H9 (cell line): ENCODE measurements around the gene TMEM235. TPM values are rescaled to one million over a fixed set of nuclear protein-coding genes. Genes with fewer than 3 reads are reported as not detected.
A peak's percentile ranks its signal among the peaks of the same experiment; 100 is the strongest.

Experiments used
- DNase-seq: peaks from one replicate; pipeline ENCODE4 v3.0.0-alpha.2; 2017
- H2AFZ ChIP-seq: one replicate; pipeline ENCODE4 v1.6.1; 2013; ENCODE audit warnings: mild to moderate bottlenecking, low read length, control low read depth, moderate library complexity
- H2AK5ac ChIP-seq: 2 replicates; pipeline ENCODE4 v1.6.1; 2013; ENCODE audit warnings: low read length, control low read depth, mixed read lengths; ENCODE audit not compliant: insufficient read length
- H2BK120ac ChIP-seq: one replicate; pipeline ENCODE4 v1.6.1; 2013; ENCODE audit warnings: low read depth, mild to moderate bottlenecking, low read length, control low read depth, inconsistent platforms; ENCODE audit not compliant: poor library complexity, severe bottlenecking
- H2BK12ac ChIP-seq: 2 replicates; pipeline ENCODE4 v1.6.1; 2013; ENCODE audit warnings: low read length, control low read depth, mixed read lengths, low read depth; ENCODE audit not compliant: insufficient read length
- H2BK15ac ChIP-seq: 2 replicates; pipeline ENCODE4 v1.6.1; 2013; ENCODE audit warnings: low read depth, low read length, control low read depth
- H2BK20ac ChIP-seq: one replicate; pipeline ENCODE4 v1.6.1; 2013; ENCODE audit warnings: low read depth, mild to moderate bottlenecking, low read length, control low read depth, inconsistent platforms; ENCODE audit not compliant: poor library complexity, severe bottlenecking
- H2BK5ac ChIP-seq: 2 replicates; pipeline ENCODE4 v1.6.1; 2013; ENCODE audit warnings: low read length, control low read depth, mixed read lengths; ENCODE audit not compliant: insufficient read length
- H3K14ac ChIP-seq: 2 replicates; pipeline ENCODE4 v1.6.1; 2013; ENCODE audit warnings: low read length, control low read depth; ENCODE audit not compliant: insufficient read depth
- H3K18ac ChIP-seq: 2 replicates; pipeline ENCODE4 v1.6.1; 2013; ENCODE audit warnings: low read depth, mild to moderate bottlenecking, mixed read lengths, low read length, control low read depth; ENCODE audit not compliant: insufficient read length
- H3K23ac ChIP-seq: 2 replicates; pipeline ENCODE4 v1.6.1; 2013; ENCODE audit warnings: low read length, control low read depth, mixed read lengths, low read depth; ENCODE audit not compliant: insufficient read length
- H3K23me2 ChIP-seq: 2 replicates; pipeline ENCODE4 v1.6.1; 2013; ENCODE audit warnings: low read depth, mild to moderate bottlenecking, mixed read lengths, low read length, control low read depth; ENCODE audit not compliant: insufficient read length, poor library complexity, severe bottlenecking
- H3K27ac ChIP-seq: 2 replicates; pipeline ENCODE4 v1.5.1; 2013; ENCODE audit warnings: low read length, control low read depth, mixed read lengths, low read depth; ENCODE audit not compliant: insufficient read length
- H3K27me3 ChIP-seq: 2 replicates; pipeline ENCODE4 v1.6.1; 2013; ENCODE audit warnings: low read length, control low read depth, inconsistent platforms; ENCODE audit not compliant: insufficient read depth
- H3K4ac ChIP-seq: 2 replicates; pipeline ENCODE4 v1.6.1; 2013; ENCODE audit warnings: low read depth, mild to moderate bottlenecking, control low read depth, inconsistent platforms, low read length, moderate library complexity
- H3K4me1 ChIP-seq: 2 replicates; pipeline ENCODE4 v1.6.1; 2013; ENCODE audit warnings: low read length, control low read depth, inconsistent platforms; ENCODE audit not compliant: insufficient read depth
- H3K4me2 ChIP-seq: 2 replicates; pipeline ENCODE4 v1.6.1; 2013; ENCODE audit warnings: low read length, control low read depth, mixed read lengths; ENCODE audit not compliant: insufficient read length, insufficient read depth
- H3K56ac ChIP-seq: 2 replicates; pipeline ENCODE4 v1.6.1; 2013; ENCODE audit warnings: low read depth, mild to moderate bottlenecking, mixed read lengths, low read length, control low read depth; ENCODE audit not compliant: insufficient read length
- H3K79me1 ChIP-seq: 2 replicates; pipeline ENCODE4 v1.6.1; 2013; ENCODE audit warnings: low read depth, mild to moderate bottlenecking, moderate library complexity, low read length, control low read depth, inconsistent platforms; ENCODE audit not compliant: insufficient read depth, poor library complexity, severe bottlenecking
- H3K79me2 ChIP-seq: 2 replicates; pipeline ENCODE4 v1.6.1; 2013; ENCODE audit warnings: low read length, control low read depth, inconsistent platforms; ENCODE audit not compliant: insufficient read depth
- H3K9ac ChIP-seq: 2 replicates; pipeline ENCODE4 v1.6.1; 2013; ENCODE audit warnings: low read length, control low read depth, mixed read lengths; ENCODE audit not compliant: insufficient read length; ENCODE audit errors: extremely low read depth
- H3K9me3 ChIP-seq: one replicate; pipeline ENCODE4 v1.6.1; 2013; ENCODE audit warnings: low read depth, low read length, inconsistent platforms; ENCODE audit not compliant: control insufficient read depth
- H3T11ph ChIP-seq: one replicate; pipeline ENCODE4 v1.6.1; 2013; ENCODE audit warnings: mild to moderate bottlenecking, low read length, control low read depth, inconsistent platforms
- H4K20me1 ChIP-seq: one replicate; pipeline ENCODE4 v1.6.1; 2013; ENCODE audit not compliant: control insufficient read depth, insufficient read length, insufficient read depth
- H4K5ac ChIP-seq: 2 replicates; pipeline ENCODE4 v1.6.1; 2013; ENCODE audit warnings: low read depth, mild to moderate bottlenecking, mixed read lengths, low read length, control low read depth; ENCODE audit not compliant: insufficient read length
- H4K8ac ChIP-seq: replicated peaks from 2 replicates; pipeline ENCODE4 v1.6.1; 2013; ENCODE audit warnings: low read length, control low read depth, mixed read lengths, low read depth; ENCODE audit not compliant: insufficient read length
- H4K91ac ChIP-seq: 2 replicates; pipeline ENCODE4 v1.6.1; 2013; ENCODE audit warnings: low read depth, mild to moderate bottlenecking, moderate library complexity, mixed read lengths, low read length, control low read depth; ENCODE audit not compliant: insufficient read length
- H3K27ac Mint-ChIP-seq, 3 experiments: 2 replicates in 2 of 3; 3 replicates in 1 of 3; pipeline ENCODE4 v1.8.0; 2020 to 2021; ENCODE audit warnings: mixed read lengths in 3 of 3, mild to moderate bottlenecking in 1 of 3, moderate library complexity in 1 of 3
- H3K27me3 Mint-ChIP-seq: 2 replicates; pipeline ENCODE4 v1.8.0; 2021; ENCODE audit warnings: low read depth, mild to moderate bottlenecking, moderate library complexity, mixed read lengths
- H3K36me3 Mint-ChIP-seq, 3 experiments: 2 replicates in 2 of 3; 3 replicates in 1 of 3; pipeline ENCODE4 v1.8.0; 2020 to 2021; ENCODE audit warnings: low read depth in 3 of 3, mixed read lengths in 3 of 3; ENCODE audit not compliant: insufficient read depth in 1 of 3
- H3K4me1 Mint-ChIP-seq, 2 experiments: 2 replicates each; pipeline ENCODE4 v1.8.0; 2020; ENCODE audit warnings: mixed read lengths in 2 of 2
- H3K4me3 Mint-ChIP-seq, 2 experiments: 2 replicates in 1 of 2; 3 replicates in 1 of 2; pipeline ENCODE4 v1.8.0; 2020 to 2021; ENCODE audit warnings: mild to moderate bottlenecking in 2 of 2, mixed read lengths in 2 of 2, moderate library complexity in 1 of 2
- H3K9me3 Mint-ChIP-seq, 2 experiments: 2 replicates in 1 of 2; 3 replicates in 1 of 2; pipeline ENCODE4 v1.8.0; 2020; ENCODE audit warnings: mild to moderate bottlenecking in 2 of 2, mixed read lengths in 2 of 2, moderate library complexity in 1 of 2
- WGBS: extraction: QIAGEN DNeasy Blood & Tissue Kit; methylation state at CpG from one replicate; pipeline ENCODE4 v1.1.7; 2013; ENCODE audit warnings: missing lambda C conversion rate, low lambda C conversion rate, mixed read lengths; ENCODE audit not compliant: insufficient read length; ENCODE audit errors: extremely low coverage; 5-methylcytosine and 5-hydroxymethylcytosine counted together
- total RNA-seq: library from RNA; stranded (reverse); gene quantifications from 2 replicates; pipeline ENCODE4 v1.2.1, GENCODE V29; 2021
- TF ChIP-seq, protein P1 (sequence below): fragments of 200-600 bp; sonication (generic); conservative IDR thresholded peaks from 3 replicates; pipeline ENCODE4 v1.8.0; 2021; ENCODE audit warnings: antibody characterized with exemption, mild to moderate bottlenecking

The TMEM235 gene
- total RNA-seq, 1 experiment from 2014 or later = 0.28 TPM

DNA sequence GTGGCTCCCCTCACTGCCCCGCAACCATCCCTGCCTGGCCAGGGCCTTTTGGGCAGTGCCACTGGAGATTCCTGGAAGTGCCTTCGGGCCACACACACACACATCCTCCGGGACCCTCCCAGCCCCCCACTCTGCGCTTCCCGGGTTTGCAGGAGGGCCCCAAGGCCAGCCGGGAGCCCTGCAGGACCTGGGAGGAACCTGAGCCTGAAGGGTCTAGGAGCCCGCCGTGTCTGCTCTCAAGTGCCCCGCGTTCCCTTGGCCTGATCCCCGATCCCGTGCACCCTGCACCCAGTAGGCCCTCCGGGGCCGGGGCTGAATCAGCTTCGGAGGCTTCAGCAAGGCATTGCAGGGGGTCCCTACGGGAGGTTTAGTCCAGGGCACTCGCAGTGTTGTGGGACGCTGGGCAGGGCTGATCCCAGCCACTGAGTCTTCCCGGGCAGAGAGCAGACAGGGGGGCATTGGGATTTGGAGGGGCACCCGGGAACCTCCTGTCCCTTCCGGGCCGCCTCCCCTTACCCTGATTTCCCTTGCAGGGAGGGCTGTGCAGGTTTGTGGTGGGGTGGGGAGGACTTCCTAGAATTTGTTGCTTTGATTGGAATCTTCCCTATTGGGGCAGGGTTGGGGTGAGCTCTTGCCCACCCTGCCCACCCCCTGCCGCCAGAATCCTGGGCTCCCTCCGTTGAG lies 36.9 kb downstream of the TMEM235 start:
- no peaks in the 10 kb centered on the region for H3K79me1 ChIP-seq
- DNase-seq = peak; percentile 41
- Mint-ChIP-seq H3K4me1 (peaks cover 52 to 70% of the 10 kb centered on the region in 2 experiments), H3K27me3 (peaks cover 14% of the 10 kb centered on the region), H3K36me3 (no peaks in the 10 kb centered on the region), H3K4me3 (peak overlapping the region in 1 of 2 experiments; percentile 51; a peak in 2 of 5 replicates), H3K27ac (no peak overlapping the region), H3K9me3 (no peaks in the 10 kb centered on the region)
- no peak overlapping the region for H4K5ac ChIP-seq
- TF ChIP-seq, protein P1, sequence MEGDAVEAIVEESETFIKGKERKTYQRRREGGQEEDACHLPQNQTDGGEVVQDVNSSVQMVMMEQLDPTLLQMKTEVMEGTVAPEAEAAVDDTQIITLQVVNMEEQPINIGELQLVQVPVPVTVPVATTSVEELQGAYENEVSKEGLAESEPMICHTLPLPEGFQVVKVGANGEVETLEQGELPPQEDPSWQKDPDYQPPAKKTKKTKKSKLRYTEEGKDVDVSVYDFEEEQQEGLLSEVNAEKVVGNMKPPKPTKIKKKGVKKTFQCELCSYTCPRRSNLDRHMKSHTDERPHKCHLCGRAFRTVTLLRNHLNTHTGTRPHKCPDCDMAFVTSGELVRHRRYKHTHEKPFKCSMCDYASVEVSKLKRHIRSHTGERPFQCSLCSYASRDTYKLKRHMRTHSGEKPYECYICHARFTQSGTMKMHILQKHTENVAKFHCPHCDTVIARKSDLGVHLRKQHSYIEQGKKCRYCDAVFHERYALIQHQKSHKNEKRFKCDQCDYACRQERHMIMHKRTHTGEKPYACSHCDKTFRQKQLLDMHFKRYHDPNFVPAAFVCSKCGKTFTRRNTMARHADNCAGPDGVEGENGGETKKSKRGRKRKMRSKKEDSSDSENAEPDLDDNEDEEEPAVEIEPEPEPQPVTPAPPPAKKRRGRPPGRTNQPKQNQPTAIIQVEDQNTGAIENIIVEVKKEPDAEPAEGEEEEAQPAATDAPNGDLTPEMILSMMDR = no peak
- no peak overlapping the region for H2AK5ac ChIP-seq
- no peak overlapping the region for H3K18ac ChIP-seq
- no peak overlapping the region for H2AFZ ChIP-seq
- H2BK5ac ChIP-seq = no peak overlapping the region
- no peaks in the 10 kb centered on the region for H3K79me2 ChIP-seq
- no peak overlapping the region for H3K56ac ChIP-seq
- H3K9ac ChIP-seq = no peak overlapping the region
- H4K91ac ChIP-seq = no peak overlapping the region
- WGBS = no CpG with 5 or more reads among the region's 24 CpGs
- no peak overlapping the region for H4K8ac ChIP-seq
- H3K27me3 ChIP-seq = no peaks in the 10 kb centered on the region; the same call in 1 of the 2 replicates
- no peak overlapping the region for H3K14ac ChIP-seq
- no peak overlapping the region for H3K23ac ChIP-seq
- no peak overlapping the region for H3K27ac ChIP-seq
- no peak overlapping the region for H3K4ac ChIP-seq
- no peak overlapping the region for H2BK12ac ChIP-seq
- peaks cover 4% of the 10 kb centered on the region for H3K23me2 ChIP-seq
- no peak overlapping the region for H2BK20ac ChIP-seq
- no peak overlapping the region for H2BK15ac ChIP-seq
- H2BK120ac ChIP-seq = no peak overlapping the region
- H3T11ph ChIP-seq = no peak overlapping the region
- H3K4me2 ChIP-seq = no peak overlapping the region
- H3K9me3 ChIP-seq = no peaks in the 10 kb centered on the region
- H3K4me1 ChIP-seq = peaks cover 6% of the 10 kb centered on the region; the same call in 1 of the 2 replicates
- H4K20me1 ChIP-seq = no peaks in the 10 kb centered on the region
